Activated naive CD4-positive, alpha-beta T cell treated with anti-CD3 and anti-CD28 coated beads, Interleukin-2, amount 50 U/mL, for 72 hours (primary cell): Measurements from ENCODE around the gene HES1. TPM values are rescaled to one million over a fixed set of nuclear protein-coding genes. Genes with fewer than 3 reads are reported as not detected.
"Not testable (repeated sequence)": the region's sequence is repeated elsewhere in the genome, so short reads cannot be mapped to it uniquely, and the experiment has no call there.

Experiments used
- ATAC-seq, 2 donors: fragments of 150-1000 bp; cut with Tn5 transposase; 2 replicates each; pipeline ENCODE4 v1.10.0; 2021; ENCODE audit warnings: mild to moderate bottlenecking in 2 of 2, moderate library complexity in 2 of 2
- DNase-seq, 2 donors: peaks; one replicate each; pipeline ENCODE4 v3.0.0; 2021 to 2022; ENCODE audit warnings: low spot score in 2 of 2
- H3K27ac Mint-ChIP-seq, 2 donors: one replicate each; pipeline ENCODE4 v1.8.0; 2022; ENCODE audit warnings: mild to moderate bottlenecking in 2 of 2, mixed read lengths in 2 of 2
- H3K36me3 Mint-ChIP-seq, 2 donors: one replicate each; pipeline ENCODE4 v1.8.0; 2022; ENCODE audit warnings: mixed read lengths in 2 of 2
- H3K9me3 Mint-ChIP-seq, 2 donors: one replicate each; pipeline ENCODE4 v1.8.0; 2022; ENCODE audit warnings: mixed read lengths in 2 of 2
- total RNA-seq, 2 donors: library from RNA; stranded (reverse); gene quantifications; one replicate each; pipeline ENCODE4 v1.2.3, GENCODE V29; 2022

The HES1 gene
- total RNA-seq, 2 donors from 2014 or later: 2.5 TPM; not detected in 1

- no peak for ATAC-seq
- DNase-seq: no peak
- Mint-ChIP-seq H3K9me3 (no peaks in the 10 kb centered on the region), H3K36me3 (no peaks in the 10 kb centered on the region), H3K27ac (peak overlapping the region; percentile 88 to 90)
Measured at GRCh38 chr3:194142156-194142910, 6.4 kb downstream of the HES1 start.

GRCh38 chr3:194145702-194146101 lies 9.8 kb downstream of the HES1 start:
- H3K36me3 Mint-ChIP-seq: no peaks in the 10 kb centered on the region
- no peak overlapping the region for H3K27ac Mint-ChIP-seq
- DNase-seq: no peak
- H3K9me3 Mint-ChIP-seq: no peaks in the 10 kb centered on the region
- no peak for ATAC-seq

- ATAC-seq (no peak), DNase-seq (no peak)
- no peaks in the 10 kb centered on the region for H3K36me3 Mint-ChIP-seq
- no peaks in the 10 kb centered on the region for H3K9me3 Mint-ChIP-seq
- no peak overlapping the region for H3K27ac Mint-ChIP-seq
Measured at GRCh38 chr3:194147679-194148078, 11.7 kb downstream of the HES1 start.

- Mint-ChIP-seq H3K36me3 (peaks cover 0 to 1% of the 10 kb centered on the region in 2 donors), H3K9me3 (no peaks in the 10 kb centered on the region), H3K27ac (no peak overlapping the region)
- ATAC-seq (no peak), DNase-seq (no peak)
Measured at GRCh38 chr3:194148383-194148782, 12.4 kb downstream of the HES1 start.

GRCh38 chr3:194150252-194150934 lies 14.4 kb downstream of the HES1 start:
- Mint-ChIP-seq H3K9me3 (peaks cover 7 to 12% of the 10 kb centered on the region in 2 donors), H3K36me3 (peaks cover 12 to 21% of the 10 kb centered on the region in 2 donors), H3K27ac (no peak overlapping the region)
- DNase-seq: no peak
- ATAC-seq: no peak

GRCh38 chr3:194150935-194151302 lies 15.0 kb downstream of the HES1 start:
- DNase-seq, ATAC-seq, H3K27ac Mint-ChIP-seq: not testable (repeated sequence)

GRCh38 chr3:194154346-194154745 lies 18.4 kb downstream of the HES1 start:
- peaks cover 7 to 12% of the 10 kb centered on the region in 2 donors for H3K9me3 Mint-ChIP-seq
- H3K36me3 Mint-ChIP-seq: peaks cover 12 to 21% of the 10 kb centered on the region in 2 donors
- H3K27ac Mint-ChIP-seq: no peak overlapping the region
- DNase-seq (no peak), ATAC-seq (no peak)

More at GRCh38 chr3:194150935-194151302, 15.0 kb downstream of the HES1 start:
- Mint-ChIP-seq H3K36me3 (peaks cover 12 to 21% of the 10 kb centered on the region in 2 donors), H3K9me3 (peaks cover 7 to 12% of the 10 kb centered on the region in 2 donors)

GRCh38 chr3:194156095-194156494 lies 20.1 kb downstream of the HES1 start:
- Mint-ChIP-seq H3K27ac (no peak overlapping the region), H3K36me3 (peaks cover 12 to 21% of the 10 kb centered on the region in 2 donors), H3K9me3 (peaks cover 7 to 12% of the 10 kb centered on the region in 2 donors)
- DNase-seq (no peak), ATAC-seq (no peak)

GRCh38 chr3:194158942-194159439 lies 23.0 kb downstream of the HES1 start:
- H3K9me3 Mint-ChIP-seq: peaks cover 7 to 8% of the 10 kb centered on the region in 2 donors
- peaks cover 8 to 13% of the 10 kb centered on the region in 2 donors for H3K36me3 Mint-ChIP-seq
- H3K27ac Mint-ChIP-seq: no peak overlapping the region
- ATAC-seq (peak; percentile 44 to 45), DNase-seq (no peak)

GRCh38 chr3:194160158-194160557 lies 24.2 kb downstream of the HES1 start:
- no peak overlapping the region for H3K27ac Mint-ChIP-seq
- no peaks in the 10 kb centered on the region for H3K9me3 Mint-ChIP-seq
- ATAC-seq (no peak), DNase-seq (no peak)
- peaks cover 0 to 2% of the 10 kb centered on the region in 2 donors for H3K36me3 Mint-ChIP-seq

GRCh38 chr3:194161131-194162045 lies 25.4 kb downstream of the HES1 start:
- Mint-ChIP-seq H3K9me3 (no peaks in the 10 kb centered on the region), H3K27ac (no peak overlapping the region), H3K36me3 (no peaks in the 10 kb centered on the region)
- no peak for DNase-seq
- no peak for ATAC-seq

- ATAC-seq (no peak), DNase-seq (no peak)
- no peak overlapping the region for H3K27ac Mint-ChIP-seq
- H3K36me3 Mint-ChIP-seq: no peaks in the 10 kb centered on the region
- no peaks in the 10 kb centered on the region for H3K9me3 Mint-ChIP-seq
Measured at GRCh38 chr3:194162070-194162678, 26.2 kb downstream of the HES1 start.

- H3K27ac Mint-ChIP-seq: no peak overlapping the region
- H3K36me3 Mint-ChIP-seq: no peaks in the 10 kb centered on the region
- DNase-seq: no peak
- H3K9me3 Mint-ChIP-seq: no peaks in the 10 kb centered on the region
- ATAC-seq: no peak
Measured at GRCh38 chr3:194162817-194163584, 27.1 kb downstream of the HES1 start.

- Mint-ChIP-seq H3K9me3 (no peaks in the 10 kb centered on the region), H3K27ac (no peak overlapping the region), H3K36me3 (no peaks in the 10 kb centered on the region)
- DNase-seq (no peak), ATAC-seq (no peak)
Measured at GRCh38 chr3:194163697-194164096, 27.7 kb downstream of the HES1 start.

- Mint-ChIP-seq H3K9me3 (no peaks in the 10 kb centered on the region), H3K27ac (no peak overlapping the region), H3K36me3 (no peaks in the 10 kb centered on the region)
- DNase-seq: no peak
- ATAC-seq: no peak
Measured at GRCh38 chr3:194164861-194165260, 28.9 kb downstream of the HES1 start.
